ENCODE data around the gene TMEM100. TPM values are rescaled to one million over a fixed set of nuclear protein-coding genes. Genes with fewer than 3 reads are reported as not detected.

The TMEM100 gene
- total and polyA plus RNA-seq, 3 experiments from 2014 or later: not detected

DNA sequence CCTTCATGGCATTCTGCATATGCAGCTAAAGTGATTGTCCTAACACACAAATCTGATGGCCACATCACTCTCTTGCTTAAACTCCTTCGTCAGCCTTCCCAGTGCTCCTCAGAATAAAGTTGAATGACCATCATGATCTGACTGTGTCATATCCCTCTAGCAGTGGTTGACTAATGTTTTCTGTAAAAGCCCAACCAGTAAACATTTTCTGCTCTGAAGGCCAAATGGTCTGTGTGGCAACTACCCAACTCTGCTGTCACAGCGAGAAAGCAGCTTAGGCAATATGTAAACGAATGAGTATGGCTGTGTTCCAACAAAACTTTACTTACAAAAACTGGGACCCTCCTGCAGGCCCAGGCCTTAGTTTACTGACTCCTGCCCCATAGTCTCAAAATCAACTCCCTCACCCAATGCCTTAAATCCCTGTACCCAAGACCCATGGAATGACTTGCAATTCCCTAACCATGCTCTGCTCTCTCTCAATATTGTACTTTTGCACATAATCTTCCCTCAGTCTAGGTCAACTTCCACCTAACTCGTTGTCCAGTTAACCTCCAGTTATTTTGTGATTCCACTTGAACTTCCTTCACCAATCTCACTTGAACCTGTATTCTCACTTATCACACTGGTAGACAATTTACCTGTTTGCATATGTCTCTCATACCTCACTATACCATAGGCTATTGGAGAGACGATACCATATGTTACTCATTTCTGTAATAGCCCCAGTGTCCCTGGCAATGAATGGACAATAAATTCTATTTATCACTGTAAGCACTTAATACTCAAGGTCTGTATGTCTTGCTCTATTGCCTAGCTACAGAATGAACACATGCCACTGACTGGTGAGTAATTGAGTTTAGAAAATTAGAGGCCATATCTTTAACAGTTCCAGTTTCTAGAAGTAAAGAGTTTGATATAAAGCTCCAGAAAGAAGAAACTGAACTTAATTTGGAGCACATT, 29.1 kb downstream of the TMEM100 start:
- Mint-ChIP-seq H3K9me3 (no peaks in the 10 kb centered on the region), H3K27ac (no peak overlapping the region), H3K36me3 (no peaks in the 10 kb centered on the region), H3K4me3 (no peak overlapping the region), H3K27me3 (peaks cover 8 to 22% of the 10 kb centered on the region in 2 donors), H3K4me1 (no peaks in the 10 kb centered on the region)
- no peak overlapping the region for H3K4me3 ChIP-seq (ENCODE audit: low read length)
- H3K36me3 ChIP-seq (ENCODE audit: insufficient read depth, low read length): no peaks in the 10 kb centered on the region
- H3K27ac ChIP-seq (ENCODE audit: low read depth, low read length): no peak overlapping the region
- ChIA-PET CTCF (no interaction called here), POLR2A (no interaction called here)
- H3K27me3 ChIP-seq (ENCODE audit: insufficient read depth, low read length, poor library complexity, severe bottlenecking): no peaks in the 10 kb centered on the region
- H3K9me3 ChIP-seq (ENCODE audit: low read length): no peaks in the 10 kb centered on the region
- H3K4me1 ChIP-seq (ENCODE audit: insufficient read depth, low read length): no peaks in the 10 kb centered on the region
- DNase-seq: no peak

DNA sequence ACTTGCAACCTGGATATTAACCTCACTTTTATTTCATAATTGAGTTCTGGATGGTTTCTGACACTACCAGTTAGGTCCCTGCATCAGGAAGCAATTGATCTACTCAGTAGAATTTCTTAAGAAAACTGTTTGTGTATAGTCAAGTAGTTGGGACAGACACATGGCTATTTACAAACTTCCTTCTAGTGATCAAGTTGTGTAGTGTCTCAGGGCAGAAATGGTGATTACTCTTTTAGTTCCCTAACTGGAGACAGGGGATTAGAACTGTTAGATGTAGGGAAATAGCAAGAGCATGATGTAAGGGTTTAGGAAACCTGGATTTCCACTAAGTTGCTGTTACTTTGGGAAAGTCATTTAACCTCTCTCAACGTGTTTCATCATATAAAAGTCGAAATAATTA, 30.4 kb downstream of the TMEM100 start:
- H3K9me3 Mint-ChIP-seq: no peaks in the 10 kb centered on the region
- no peaks in the 10 kb centered on the region for H3K27me3 ChIP-seq (ENCODE audit: insufficient read depth, low read length, poor library complexity, severe bottlenecking)
- H3K9me3 ChIP-seq (ENCODE audit: low read length): no peaks in the 10 kb centered on the region
- H3K4me1 ChIP-seq (ENCODE audit: insufficient read depth, low read length): no peaks in the 10 kb centered on the region
- no peak overlapping the region for H3K27ac ChIP-seq (ENCODE audit: low read depth, low read length)
- no peaks in the 10 kb centered on the region for H3K4me1 Mint-ChIP-seq
- H3K27me3 Mint-ChIP-seq: peaks cover 7 to 13% of the 10 kb centered on the region in 2 donors
- no peak overlapping the region for H3K27ac Mint-ChIP-seq
- ChIA-PET POLR2A (no interaction called here), CTCF (no interaction called here)
- no peaks in the 10 kb centered on the region for H3K36me3 ChIP-seq (ENCODE audit: insufficient read depth, low read length)
- H3K4me3 ChIP-seq (ENCODE audit: low read length): no peak overlapping the region
- no peaks in the 10 kb centered on the region for H3K36me3 Mint-ChIP-seq
- H3K4me3 Mint-ChIP-seq: no peak overlapping the region
- no peak for DNase-seq

DNA sequence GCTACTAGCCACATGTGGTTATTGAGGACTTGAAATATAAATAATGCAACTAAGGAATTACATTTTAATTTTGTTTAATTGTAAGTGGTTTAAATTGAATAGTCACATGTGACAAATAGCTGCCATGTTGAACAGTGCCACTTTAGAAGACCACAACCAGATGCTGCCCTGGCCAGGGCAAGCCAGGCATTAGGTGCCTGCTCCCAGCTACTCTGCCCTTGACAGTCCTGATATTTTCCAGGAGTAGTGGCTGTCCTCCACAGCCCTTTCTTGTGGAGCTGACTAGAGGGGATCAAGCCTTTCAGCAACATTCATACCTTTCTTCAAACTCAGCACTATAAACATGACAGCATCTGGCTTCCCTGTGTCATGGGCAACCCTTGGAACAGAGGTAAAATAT, 31.0 kb downstream of the TMEM100 start:
- H3K36me3 ChIP-seq (ENCODE audit: insufficient read depth, low read length): no peaks in the 10 kb centered on the region
- peaks cover 7 to 13% of the 10 kb centered on the region in 2 donors for H3K27me3 Mint-ChIP-seq
- no peak overlapping the region for H3K4me3 Mint-ChIP-seq
- H3K36me3 Mint-ChIP-seq: no peaks in the 10 kb centered on the region
- ChIA-PET POLR2A (no interaction called here), CTCF (no interaction called here)
- no peaks in the 10 kb centered on the region for H3K4me1 Mint-ChIP-seq
- H3K27me3 ChIP-seq (ENCODE audit: insufficient read depth, low read length, poor library complexity, severe bottlenecking): no peaks in the 10 kb centered on the region
- no peak overlapping the region for H3K4me3 ChIP-seq (ENCODE audit: low read length)
- no peaks in the 10 kb centered on the region for H3K4me1 ChIP-seq (ENCODE audit: insufficient read depth, low read length)
- no peak for DNase-seq
- H3K9me3 Mint-ChIP-seq: no peaks in the 10 kb centered on the region
- H3K27ac Mint-ChIP-seq: no peak overlapping the region
- H3K27ac ChIP-seq (ENCODE audit: low read depth, low read length): no peak overlapping the region
- H3K9me3 ChIP-seq (ENCODE audit: low read length): no peaks in the 10 kb centered on the region

DNA sequence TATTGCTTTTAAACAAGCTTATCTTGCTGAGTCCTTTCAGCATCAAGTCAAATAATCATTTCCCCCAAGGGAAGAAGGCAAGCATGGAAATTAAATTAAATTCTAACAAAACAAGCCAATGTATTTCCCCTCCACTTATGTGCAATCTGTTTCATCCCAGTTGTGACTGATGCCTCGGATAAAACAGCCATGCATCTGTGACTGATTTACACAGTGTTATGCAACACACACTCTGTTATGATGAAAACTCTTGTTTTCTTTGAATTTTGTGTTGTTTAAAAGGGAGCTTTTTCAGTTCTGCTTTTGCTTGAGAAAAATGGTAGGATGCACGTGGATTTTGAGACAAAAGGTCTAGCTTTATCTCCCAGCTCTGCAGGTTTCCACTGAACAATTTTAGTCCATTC, 32.6 kb downstream of the TMEM100 start:
- no peaks in the 10 kb centered on the region for H3K4me1 ChIP-seq (ENCODE audit: insufficient read depth, low read length)
- peaks cover 5 to 14% of the 10 kb centered on the region in 2 donors for H3K27me3 Mint-ChIP-seq
- H3K27ac Mint-ChIP-seq: no peak overlapping the region
- H3K36me3 Mint-ChIP-seq: no peaks in the 10 kb centered on the region
- H3K27ac ChIP-seq (ENCODE audit: low read depth, low read length): no peak overlapping the region
- DNase-seq: no peak
- H3K4me3 ChIP-seq (ENCODE audit: low read length): no peak overlapping the region
- H3K27me3 ChIP-seq (ENCODE audit: insufficient read depth, low read length, poor library complexity, severe bottlenecking): no peaks in the 10 kb centered on the region
- ChIA-PET POLR2A (no interaction called here), CTCF (no interaction called here)
- peaks cover 0 to under 1% (median 0%) of the 10 kb centered on the region in 5 donors for H3K9me3 Mint-ChIP-seq
- H3K9me3 ChIP-seq (ENCODE audit: low read length): no peaks in the 10 kb centered on the region
- H3K4me1 Mint-ChIP-seq: no peaks in the 10 kb centered on the region
- no peaks in the 10 kb centered on the region for H3K36me3 ChIP-seq (ENCODE audit: insufficient read depth, low read length)
- H3K4me3 Mint-ChIP-seq: no peak overlapping the region

DNA sequence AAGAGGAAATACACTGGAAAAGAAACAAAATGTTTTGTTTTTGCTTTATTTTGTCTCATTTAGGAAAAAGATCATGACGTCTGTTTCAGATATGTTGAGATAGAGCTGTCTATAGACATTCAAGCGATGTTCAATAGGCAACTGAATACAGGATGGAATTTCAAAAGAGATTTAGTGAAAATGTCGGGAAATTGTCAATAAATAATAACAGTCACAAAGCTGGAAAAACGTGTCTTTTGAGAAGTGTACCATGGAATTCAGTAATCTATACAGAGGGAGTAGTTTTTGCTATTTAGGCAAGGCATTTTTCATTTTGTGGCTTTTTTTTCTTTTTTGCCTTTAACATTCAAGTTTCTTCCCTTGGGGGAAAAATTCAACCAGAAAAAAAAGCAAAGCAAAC, 33.0 kb downstream of the TMEM100 start:
- CTCF ChIA-PET: no interaction called here
- H3K27ac Mint-ChIP-seq: no peak overlapping the region
- peaks cover 5 to 14% of the 10 kb centered on the region in 2 donors for H3K27me3 Mint-ChIP-seq

DNA sequence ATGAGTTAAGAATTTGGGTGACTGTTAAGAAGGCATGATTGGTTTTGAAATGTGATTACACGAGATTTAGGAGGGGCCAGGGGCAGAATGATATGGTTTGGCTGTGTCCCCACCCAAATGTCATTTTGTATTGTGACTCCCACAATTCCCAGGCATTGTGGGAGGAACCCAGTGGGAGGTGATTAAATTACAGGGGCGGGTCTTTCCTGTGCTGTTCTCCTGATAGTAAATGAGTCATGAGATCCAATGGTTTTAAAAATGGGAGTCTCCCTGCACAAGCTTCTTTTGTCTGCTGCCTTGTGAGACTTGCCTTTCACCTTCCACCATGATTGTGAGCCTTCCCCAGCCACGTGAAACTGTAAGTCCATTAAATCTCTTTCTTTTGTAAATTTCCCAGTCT, 34.6 kb downstream of the TMEM100 start:
- no peaks in the 10 kb centered on the region for H3K36me3 Mint-ChIP-seq
- CTCF ChIA-PET: no interaction called here

More for the DNA sequence above, 33.0 kb downstream of the TMEM100 start:
- H3K9me3 ChIP-seq (ENCODE audit: low read length): no peaks in the 10 kb centered on the region
- H3K4me1 ChIP-seq (ENCODE audit: insufficient read depth, low read length): no peaks in the 10 kb centered on the region
- H3K36me3 ChIP-seq (ENCODE audit: insufficient read depth, low read length): no peaks in the 10 kb centered on the region
- no peak for DNase-seq
- H3K4me3 ChIP-seq (ENCODE audit: low read length): no peak overlapping the region
- H3K36me3 Mint-ChIP-seq: no peaks in the 10 kb centered on the region
- peaks cover 0 to 5% (median 0%) of the 10 kb centered on the region in 5 donors for H3K9me3 Mint-ChIP-seq
- H3K27ac ChIP-seq (ENCODE audit: low read depth, low read length): no peak overlapping the region
- no peak overlapping the region for H3K4me3 Mint-ChIP-seq
- H3K4me1 Mint-ChIP-seq: no peaks in the 10 kb centered on the region
- H3K27me3 ChIP-seq (ENCODE audit: insufficient read depth, low read length, poor library complexity, severe bottlenecking): no peaks in the 10 kb centered on the region
- POLR2A ChIA-PET: no interaction called here

DNA sequence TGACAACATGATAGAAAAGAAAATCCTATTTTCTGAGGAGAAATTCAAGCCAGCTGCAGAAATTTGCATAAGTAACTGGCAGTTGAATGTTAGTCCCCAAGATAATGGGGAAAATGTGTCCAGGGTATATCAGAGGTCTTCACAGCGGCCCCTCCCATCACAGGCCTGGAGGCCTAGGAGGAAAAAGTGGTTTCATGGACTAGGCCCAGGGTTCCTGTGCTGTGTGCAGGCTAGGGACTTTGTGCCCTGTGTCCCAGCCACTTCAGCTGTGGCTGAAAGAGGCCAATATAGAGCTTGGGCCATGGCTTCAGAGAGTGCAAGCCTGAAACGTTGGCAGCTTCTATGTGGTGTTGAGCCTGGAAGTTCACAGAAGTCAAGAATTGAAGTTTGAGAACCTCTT, 35.6 kb downstream of the TMEM100 start:
- no peak overlapping the region for H3K27ac ChIP-seq (ENCODE audit: low read depth, low read length)
- Mint-ChIP-seq H3K9me3 (peaks cover 0 to 5% (median 0%) of the 10 kb centered on the region in 5 donors), H3K4me3 (no peak overlapping the region), H3K27me3 (peaks cover 5 to 22% of the 10 kb centered on the region in 2 donors), H3K36me3 (no peaks in the 10 kb centered on the region), H3K4me1 (no peaks in the 10 kb centered on the region), H3K27ac (no peak overlapping the region)
- no peaks in the 10 kb centered on the region for H3K36me3 ChIP-seq (ENCODE audit: insufficient read depth, low read length)
- H3K4me3 ChIP-seq (ENCODE audit: low read length): no peak overlapping the region
- no peak for DNase-seq
- POLR2A ChIA-PET: no interaction called here
- CTCF ChIA-PET: no interaction called here
- no peaks in the 10 kb centered on the region for H3K27me3 ChIP-seq (ENCODE audit: insufficient read depth, low read length, poor library complexity, severe bottlenecking)
- H3K4me1 ChIP-seq (ENCODE audit: insufficient read depth, low read length): no peaks in the 10 kb centered on the region
- H3K9me3 ChIP-seq (ENCODE audit: low read length): no peaks in the 10 kb centered on the region

More for the DNA sequence above, 34.6 kb downstream of the TMEM100 start:
- no peaks in the 10 kb centered on the region for H3K4me1 ChIP-seq (ENCODE audit: insufficient read depth, low read length)
- POLR2A ChIA-PET: no interaction called here
- H3K27ac ChIP-seq (ENCODE audit: low read depth, low read length): no peak overlapping the region
- Mint-ChIP-seq H3K9me3 (peaks cover 0 to 5% (median 0%) of the 10 kb centered on the region in 5 donors), H3K27me3 (peaks cover 5 to 18% of the 10 kb centered on the region in 2 donors), H3K27ac (no peak overlapping the region), H3K4me1 (no peaks in the 10 kb centered on the region), H3K4me3 (no peak overlapping the region)
- H3K36me3 ChIP-seq (ENCODE audit: insufficient read depth, low read length): no peaks in the 10 kb centered on the region
- no peaks in the 10 kb centered on the region for H3K9me3 ChIP-seq (ENCODE audit: low read length)
- no peaks in the 10 kb centered on the region for H3K27me3 ChIP-seq (ENCODE audit: insufficient read depth, low read length, poor library complexity, severe bottlenecking)
- DNase-seq: no peak
- no peak overlapping the region for H3K4me3 ChIP-seq (ENCODE audit: low read length)

DNA sequence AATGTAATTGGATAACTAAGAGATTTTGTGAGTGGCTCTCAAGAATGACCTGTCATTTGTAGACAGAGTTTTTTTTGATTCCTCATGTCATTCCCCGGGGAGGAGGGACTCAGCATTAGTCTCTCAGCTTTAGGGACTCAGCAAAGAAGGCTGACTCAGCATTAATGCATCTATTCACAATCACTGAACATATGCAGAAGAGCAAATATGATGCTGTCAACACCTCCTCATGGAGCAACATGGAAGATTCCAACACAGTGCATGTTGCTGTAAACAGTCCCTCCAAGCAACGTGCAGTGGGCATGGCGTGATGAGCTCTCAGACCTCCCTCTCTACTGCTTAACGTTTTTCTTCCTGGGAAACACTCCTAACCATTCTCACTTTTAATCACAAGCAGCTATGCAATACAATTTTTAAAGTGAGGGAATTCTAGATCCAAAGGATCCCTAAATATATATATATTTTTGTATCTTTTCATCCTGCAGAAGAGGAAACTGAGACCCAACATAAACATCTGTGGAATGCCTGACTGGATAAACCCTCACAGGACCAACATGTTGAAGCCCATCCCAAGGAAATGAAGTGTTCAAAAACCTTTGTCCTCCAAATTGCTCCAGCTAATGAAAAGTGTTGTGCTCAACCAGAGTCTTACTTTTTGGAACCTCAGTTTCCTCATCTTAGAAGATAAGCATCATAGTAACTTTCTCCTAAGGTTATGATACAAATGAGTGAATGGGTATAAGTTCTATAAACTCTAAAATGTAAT, 38.9 kb downstream of the TMEM100 start:
- H3K9me3 Mint-ChIP-seq: peaks cover 0 to 7% (median 0%) of the 10 kb centered on the region in 5 donors

More for the DNA sequence above, 38.9 kb downstream of the TMEM100 start:
- CTCF ChIA-PET: no interaction called here
- no peak overlapping the region for H3K4me3 Mint-ChIP-seq
- POLR2A ChIA-PET: no interaction called here
- no peaks in the 10 kb centered on the region for H3K4me1 ChIP-seq (ENCODE audit: insufficient read depth, low read length)
- H3K27me3 ChIP-seq (ENCODE audit: insufficient read depth, low read length, poor library complexity, severe bottlenecking): no peaks in the 10 kb centered on the region
- no peak overlapping the region for H3K27ac ChIP-seq (ENCODE audit: low read depth, low read length)
- H3K36me3 Mint-ChIP-seq: no peaks in the 10 kb centered on the region
- H3K27ac Mint-ChIP-seq: no peak overlapping the region
- H3K9me3 ChIP-seq (ENCODE audit: low read length): no peaks in the 10 kb centered on the region
- no peak for DNase-seq
- no peaks in the 10 kb centered on the region for H3K36me3 ChIP-seq (ENCODE audit: insufficient read depth, low read length)
- H3K4me3 ChIP-seq (ENCODE audit: low read length): no peak overlapping the region
- peaks cover 3 to 39% of the 10 kb centered on the region in 2 donors for H3K27me3 Mint-ChIP-seq
- H3K4me1 Mint-ChIP-seq: no peaks in the 10 kb centered on the region
